GM19468 (cell line): ENCODE measurements around the gene USP32.
"Not testable (repeated sequence)": the region's sequence is repeated elsewhere in the genome, so short reads cannot be mapped to it uniquely, and the experiment has no call there.

Source experiments
- ATAC-seq: cut with Tn5 transposase; IDR thresholded peaks from one replicate; pipeline ENCODE4 v1.9.1; 2021; ENCODE audit warnings: mild to moderate bottlenecking, moderate library complexity, moderate number of reproducible peaks; ENCODE audit not compliant: unreplicated experiment; ENCODE audit errors: extremely low read depth

USP32 gene

GRCh38 chr17:60190032-60190431, 201.9 kb downstream of the USP32 start:
- ATAC-seq: not testable (repeated sequence)

- no peak for ATAC-seq
Measured at GRCh38 chr17:60188759-60189158, 203.2 kb downstream of the USP32 start.

GRCh38 chr17:60186846-60187745, 204.8 kb downstream of the USP32 start:
- not testable (repeated sequence) for ATAC-seq

- not testable (repeated sequence) for ATAC-seq
Measured at GRCh38 chr17:60186372-60186771, 205.6 kb downstream of the USP32 start.

- ATAC-seq: not testable (repeated sequence)
Measured at GRCh38 chr17:60180380-60180779, 211.6 kb downstream of the USP32 start.

GRCh38 chr17:60178180-60178579, 213.8 kb downstream of the USP32 start:
- ATAC-seq: not testable (repeated sequence)

GRCh38 chr17:60176763-60177162, 215.2 kb downstream of the USP32 start:
- not testable (repeated sequence) for ATAC-seq

GRCh38 chr17:60174767-60175166, 217.2 kb downstream of the USP32 start:
- not testable (repeated sequence) for ATAC-seq

GRCh38 chr17:60174035-60174434, 217.9 kb downstream of the USP32 start:
- no peak for ATAC-seq

GRCh38 chr17:60173304-60173819, 218.6 kb downstream of the USP32 start:
- ATAC-seq: no peak

- no peak for ATAC-seq
Measured at GRCh38 chr17:60171753-60172079, 220.2 kb downstream of the USP32 start.

GRCh38 chr17:60170835-60171752, 220.8 kb downstream of the USP32 start:
- ATAC-seq: no peak

GRCh38 chr17:60169921-60170817, 221.8 kb downstream of the USP32 start:
- ATAC-seq: no peak

- no peak for ATAC-seq
Measured at GRCh38 chr17:60168654-60169053, 223.3 kb downstream of the USP32 start.

- ATAC-seq: no peak
Measured at GRCh38 chr17:60167065-60167741, 224.7 kb downstream of the USP32 start.

GRCh38 chr17:60165971-60166370, 226.0 kb downstream of the USP32 start:
- no peak for ATAC-seq

- ATAC-seq: no peak
Measured at GRCh38 chr17:60165223-60165622, 226.7 kb downstream of the USP32 start.

GRCh38 chr17:60164697-60165096, 227.2 kb downstream of the USP32 start:
- no peak for ATAC-seq

GRCh38 chr17:60164164-60164563, 227.8 kb downstream of the USP32 start:
- ATAC-seq: no peak
